Astrocyte (in vitro differentiated cells and primary cell): ENCODE measurements around the gene ANKRD33B.

ENCODE experiments used
- CTCF ChIP-seq: IDR thresholded peaks from 2 replicates; pipeline ENCODE4 v1.5.1; 2011; ENCODE audit warnings: low read depth, mild to moderate bottlenecking, inconsistent platforms, low read length, moderate library complexity; ENCODE audit not compliant: insufficient read depth
- EZH2 ChIP-seq: IDR thresholded peaks from 2 replicates; pipeline ENCODE4 v1.6.1; 2012; ENCODE audit warnings: mild to moderate bottlenecking, low read length, inconsistent platforms; ENCODE audit not compliant: insufficient read depth

GRCh38 chr5:10637944-10638343 is 74.1 kb downstream of the ANKRD33B start:
- TF ChIP-seq CTCF (no peak), EZH2 (no peak)
